Measurements from ENCODE around the gene STAT4. TPM values are rescaled to one million over a fixed set of nuclear protein-coding genes. Genes with fewer than 3 reads are reported as not detected.

STAT4 gene
- polyA plus RNA-seq, 3 donors from 2014 or later = 80.6 to 143 (median 91.7) TPM

GRCh38 chr2:191148791-191149190, 2.0 kb downstream of the STAT4 start:
- peaks cover 31 to 37% (median 34%) of the 10 kb centered on the region in 3 donors for H3K36me3 Mint-ChIP-seq
- H3K9me3 Mint-ChIP-seq = no peaks in the 10 kb centered on the region
- DNase-seq = peak; percentile 74 to 79 (median 78)
- H3K27ac Mint-ChIP-seq = peak overlapping the region; percentile 95 to 99 (median 96)
- H3K4me1 Mint-ChIP-seq = peaks cover 79 to 91% of the 10 kb centered on the region in 2 donors
- H3K4me3 Mint-ChIP-seq = peak overlapping the region; percentile 89 to 98 (median 96)
- H3K27me3 Mint-ChIP-seq (ENCODE audit: low read depth in 3 of 3) = peaks cover 12 to 24% (median 23%) of the 10 kb centered on the region in 3 donors

GRCh38 chr2:191148281-191148680, 2.5 kb downstream of the STAT4 start:
- Mint-ChIP-seq H3K27ac (peak overlapping the region; percentile 95 to 99 (median 96)), H3K4me1 (peaks cover 81 to 91% of the 10 kb centered on the region in 2 donors), H3K27me3 (ENCODE audit: low read depth in 3 of 3) (peaks cover 12 to 24% (median 23%) of the 10 kb centered on the region in 3 donors), H3K4me3 (peak overlapping the region; percentile 89 to 98 (median 96)), H3K36me3 (peaks cover 31 to 37% (median 36%) of the 10 kb centered on the region in 3 donors), H3K9me3 (no peaks in the 10 kb centered on the region)
- DNase-seq = peak; percentile 34 to 48 (median 35)

- Mint-ChIP-seq H3K36me3 (peaks cover 36 to 50% (median 46%) of the 10 kb centered on the region in 3 donors), H3K27me3 (ENCODE audit: low read depth in 3 of 3) (peaks cover 7 to 19% (median 15%) of the 10 kb centered on the region in 3 donors), H3K9me3 (no peaks in the 10 kb centered on the region), H3K4me1 (peaks cover 77 to 88% of the 10 kb centered on the region in 2 donors), H3K4me3 (peak overlapping the region; percentile 61 to 85 (median 76)), H3K27ac (peak overlapping the region; percentile 93 to 97 (median 96))
- peak; percentile 37 to 57 (median 53) for DNase-seq
Measured at GRCh38 chr2:191145769-191146471, 4.9 kb downstream of the STAT4 start.

GRCh38 chr2:191144217-191144616, 6.6 kb downstream of the STAT4 start:
- Mint-ChIP-seq H3K9me3 (no peaks in the 10 kb centered on the region), H3K4me3 (peak overlapping the region; percentile 27 to 55 (median 45)), H3K27ac (peak overlapping the region; percentile 42 to 85 (median 71)), H3K4me1 (peaks cover 90 to 96% of the 10 kb centered on the region in 2 donors), H3K36me3 (peaks cover 44 to 61% (median 57%) of the 10 kb centered on the region in 3 donors), H3K27me3 (ENCODE audit: low read depth in 3 of 3) (peaks cover 0 to 10% (median 7%) of the 10 kb centered on the region in 3 donors)
- no peak for DNase-seq

GRCh38 chr2:191143791-191144190, 7.0 kb downstream of the STAT4 start:
- DNase-seq = no peak
- H3K4me1 Mint-ChIP-seq = peaks cover 92 to 96% of the 10 kb centered on the region in 2 donors
- peak overlapping the region; percentile 27 to 55 (median 45) for H3K4me3 Mint-ChIP-seq
- H3K36me3 Mint-ChIP-seq = peaks cover 44 to 61% (median 57%) of the 10 kb centered on the region in 3 donors
- H3K9me3 Mint-ChIP-seq = no peaks in the 10 kb centered on the region
- H3K27me3 Mint-ChIP-seq (ENCODE audit: low read depth in 3 of 3) = peaks cover 0 to 6% (median 4%) of the 10 kb centered on the region in 3 donors
- peak overlapping the region; percentile 42 to 85 (median 71) for H3K27ac Mint-ChIP-seq

- DNase-seq = no peak
- Mint-ChIP-seq H3K27ac (peak overlapping the region; percentile 94 to 100 (median 98)), H3K4me1 (peaks cover 89 to 97% of the 10 kb centered on the region in 2 donors), H3K36me3 (peaks cover 12 to 26% (median 22%) of the 10 kb centered on the region in 3 donors), H3K4me3 (peak overlapping the region; percentile 77 to 88 (median 83)), H3K9me3 (no peaks in the 10 kb centered on the region), H3K27me3 (ENCODE audit: low read depth in 3 of 3) (peaks cover 2 to 28% (median 8%) of the 10 kb centered on the region in 3 donors)
Measured at GRCh38 chr2:191128911-191129304, 21.9 kb downstream of the STAT4 start.

- Mint-ChIP-seq H3K4me1 (peaks cover 89 to 97% of the 10 kb centered on the region in 2 donors), H3K27me3 (ENCODE audit: low read depth in 3 of 3) (peaks cover 2 to 28% (median 8%) of the 10 kb centered on the region in 3 donors), H3K27ac (peak overlapping the region; percentile 94 to 100 (median 98)), H3K9me3 (no peaks in the 10 kb centered on the region), H3K36me3 (peaks cover 15 to 26% (median 26%) of the 10 kb centered on the region in 3 donors), H3K4me3 (peak overlapping the region; percentile 77 to 88 (median 83))
- DNase-seq = peak; percentile 81 to 82 (median 81)
Measured at GRCh38 chr2:191128172-191128910, 22.5 kb downstream of the STAT4 start.

GRCh38 chr2:191127235-191127634, 23.6 kb downstream of the STAT4 start:
- Mint-ChIP-seq H3K36me3 (peaks cover 15 to 23% (median 22%) of the 10 kb centered on the region in 3 donors), H3K27me3 (ENCODE audit: low read depth in 3 of 3) (peaks cover 2 to 27% (median 8%) of the 10 kb centered on the region in 3 donors), H3K27ac (peak overlapping the region; percentile 94 to 100 (median 98)), H3K4me1 (peaks cover 94 to 98% of the 10 kb centered on the region in 2 donors), H3K4me3 (peak overlapping the region; percentile 77 to 88 (median 83)), H3K9me3 (no peaks in the 10 kb centered on the region)
- peak in 2 of 3 donors; percentile 35 to 49 for DNase-seq

- Mint-ChIP-seq H3K36me3 (peaks cover 13 to 18% (median 17%) of the 10 kb centered on the region in 3 donors), H3K4me3 (peak overlapping the region; percentile 77 to 88 (median 83)), H3K27me3 (ENCODE audit: low read depth in 3 of 3) (peaks cover 2 to 25% (median 8%) of the 10 kb centered on the region in 3 donors), H3K9me3 (no peaks in the 10 kb centered on the region), H3K4me1 (peaks cover 94 to 98% of the 10 kb centered on the region in 2 donors), H3K27ac (peak overlapping the region; percentile 94 to 100 (median 98))
- peak; percentile 86 to 87 (median 86) for DNase-seq
Measured at GRCh38 chr2:191126386-191127085, 24.3 kb downstream of the STAT4 start.

GRCh38 chr2:191125646-191126045, 25.1 kb downstream of the STAT4 start:
- DNase-seq = no peak
- Mint-ChIP-seq H3K27ac (peak overlapping the region; percentile 94 to 100 (median 98)), H3K36me3 (peaks cover 11 to 14% (median 11%) of the 10 kb centered on the region in 3 donors), H3K4me3 (peak overlapping the region; percentile 41 to 88 (median 83)), H3K9me3 (no peaks in the 10 kb centered on the region), H3K4me1 (peaks cover 92 to 97% of the 10 kb centered on the region in 2 donors), H3K27me3 (ENCODE audit: low read depth in 3 of 3) (peaks cover 2 to 23% (median 8%) of the 10 kb centered on the region in 3 donors)

GRCh38 chr2:191122638-191123294, 28.0 kb downstream of the STAT4 start:
- peaks cover 92 to 97% of the 10 kb centered on the region in 2 donors for H3K4me1 Mint-ChIP-seq
- H3K36me3 Mint-ChIP-seq = peaks cover 17 to 38% (median 31%) of the 10 kb centered on the region in 3 donors
- no peaks in the 10 kb centered on the region for H3K9me3 Mint-ChIP-seq
- peak overlapping the region in 4 of 5 donors; percentile 2 to 33 (median 26) for H3K4me3 Mint-ChIP-seq
- H3K27me3 Mint-ChIP-seq (ENCODE audit: low read depth in 3 of 3) = peaks cover 1 to 14% (median 2%) of the 10 kb centered on the region in 3 donors
- peak overlapping the region; percentile 81 to 98 (median 92) for H3K27ac Mint-ChIP-seq
- DNase-seq = no peak

GRCh38 chr2:191117341-191117740, 33.5 kb downstream of the STAT4 start:
- Mint-ChIP-seq H3K4me1 (peaks cover 96 to 98% of the 10 kb centered on the region in 2 donors), H3K4me3 (peak overlapping the region in 1 of 5 donors; percentile 38), H3K9me3 (no peaks in the 10 kb centered on the region), H3K36me3 (peaks cover 11 to 43% (median 31%) of the 10 kb centered on the region in 3 donors), H3K27ac (peak overlapping the region; percentile 55 to 100 (median 97)), H3K27me3 (ENCODE audit: low read depth in 3 of 3) (peaks cover 8 to 16% (median 8%) of the 10 kb centered on the region in 3 donors)
- DNase-seq = no peak
